ENCODE data around the gene LIMA1.

DNA sequence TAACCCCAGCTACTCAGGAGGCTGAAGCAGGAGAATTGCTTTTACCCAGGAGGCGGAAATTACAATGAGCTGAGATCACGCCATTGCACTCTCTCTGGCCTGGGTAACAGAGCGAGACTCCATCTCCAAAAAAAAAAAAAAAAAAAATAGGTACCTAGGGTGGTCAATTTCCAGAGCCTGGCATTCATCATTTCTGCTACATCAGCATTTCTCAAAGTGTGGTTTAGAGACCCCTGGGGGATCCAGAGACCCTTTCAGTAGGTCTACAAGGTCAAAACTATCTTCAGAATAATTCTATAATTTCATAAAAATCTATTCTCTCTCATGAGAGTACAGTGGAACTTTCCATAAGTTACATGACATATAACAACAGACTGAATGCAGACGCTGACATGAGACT is 136.0 kb downstream of the LIMA1 start:
- TF ChIP-seq POLR2A (IDR thresholded peaks at IDR 0.05) = no peak
- TF ChIP-seq, protein P1, sequence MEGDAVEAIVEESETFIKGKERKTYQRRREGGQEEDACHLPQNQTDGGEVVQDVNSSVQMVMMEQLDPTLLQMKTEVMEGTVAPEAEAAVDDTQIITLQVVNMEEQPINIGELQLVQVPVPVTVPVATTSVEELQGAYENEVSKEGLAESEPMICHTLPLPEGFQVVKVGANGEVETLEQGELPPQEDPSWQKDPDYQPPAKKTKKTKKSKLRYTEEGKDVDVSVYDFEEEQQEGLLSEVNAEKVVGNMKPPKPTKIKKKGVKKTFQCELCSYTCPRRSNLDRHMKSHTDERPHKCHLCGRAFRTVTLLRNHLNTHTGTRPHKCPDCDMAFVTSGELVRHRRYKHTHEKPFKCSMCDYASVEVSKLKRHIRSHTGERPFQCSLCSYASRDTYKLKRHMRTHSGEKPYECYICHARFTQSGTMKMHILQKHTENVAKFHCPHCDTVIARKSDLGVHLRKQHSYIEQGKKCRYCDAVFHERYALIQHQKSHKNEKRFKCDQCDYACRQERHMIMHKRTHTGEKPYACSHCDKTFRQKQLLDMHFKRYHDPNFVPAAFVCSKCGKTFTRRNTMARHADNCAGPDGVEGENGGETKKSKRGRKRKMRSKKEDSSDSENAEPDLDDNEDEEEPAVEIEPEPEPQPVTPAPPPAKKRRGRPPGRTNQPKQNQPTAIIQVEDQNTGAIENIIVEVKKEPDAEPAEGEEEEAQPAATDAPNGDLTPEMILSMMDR (IDR thresholded peaks at IDR 0.05) = no peak
